ENCODE data around the gene TMEM52.

TMEM52 gene

DNA sequence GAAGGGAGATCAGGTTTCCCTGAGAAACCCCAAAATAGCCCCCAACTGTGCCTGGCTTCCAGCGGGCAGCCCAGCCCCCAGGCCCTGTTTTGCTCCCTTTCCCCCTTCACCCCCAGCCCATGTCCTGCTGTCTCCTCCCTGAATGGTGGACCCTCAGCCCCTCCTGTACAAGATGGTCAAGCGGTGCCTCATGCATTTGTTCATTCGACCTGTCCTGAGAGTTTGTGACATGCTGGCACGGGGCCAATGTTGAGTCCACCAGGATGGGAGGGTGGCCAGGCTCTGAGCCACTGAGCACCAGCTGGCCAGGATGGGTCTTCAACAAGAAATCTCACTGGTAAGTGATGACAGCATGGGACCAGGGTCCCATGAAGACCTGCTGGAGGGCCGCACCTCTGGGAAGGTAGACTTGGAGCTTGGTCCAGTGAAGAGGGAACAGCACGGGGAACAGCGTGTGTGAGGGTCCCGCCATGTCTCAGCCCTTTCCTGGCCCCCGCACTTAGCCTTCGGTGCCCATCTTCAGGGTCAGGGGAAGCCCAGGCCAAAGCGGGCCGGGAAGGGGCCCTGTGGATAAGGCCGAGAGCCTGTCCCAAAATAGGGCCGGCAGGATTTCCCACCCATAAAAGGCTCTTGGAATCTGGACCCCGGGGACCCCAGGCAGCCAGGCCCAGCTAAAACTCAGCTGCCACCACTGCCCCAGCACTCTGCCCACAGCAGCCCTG, 3.9 kb downstream of the TMEM52 start, which contains the start of gene CALML6:
TSS of gene CALML6 (plus strand) at position 290 of the 722 bp plus-strand sequence. CDS start at position 311, 21 bp downstream.
- DNase-seq (ENCODE audit: low spot score) = no peak

DNA sequence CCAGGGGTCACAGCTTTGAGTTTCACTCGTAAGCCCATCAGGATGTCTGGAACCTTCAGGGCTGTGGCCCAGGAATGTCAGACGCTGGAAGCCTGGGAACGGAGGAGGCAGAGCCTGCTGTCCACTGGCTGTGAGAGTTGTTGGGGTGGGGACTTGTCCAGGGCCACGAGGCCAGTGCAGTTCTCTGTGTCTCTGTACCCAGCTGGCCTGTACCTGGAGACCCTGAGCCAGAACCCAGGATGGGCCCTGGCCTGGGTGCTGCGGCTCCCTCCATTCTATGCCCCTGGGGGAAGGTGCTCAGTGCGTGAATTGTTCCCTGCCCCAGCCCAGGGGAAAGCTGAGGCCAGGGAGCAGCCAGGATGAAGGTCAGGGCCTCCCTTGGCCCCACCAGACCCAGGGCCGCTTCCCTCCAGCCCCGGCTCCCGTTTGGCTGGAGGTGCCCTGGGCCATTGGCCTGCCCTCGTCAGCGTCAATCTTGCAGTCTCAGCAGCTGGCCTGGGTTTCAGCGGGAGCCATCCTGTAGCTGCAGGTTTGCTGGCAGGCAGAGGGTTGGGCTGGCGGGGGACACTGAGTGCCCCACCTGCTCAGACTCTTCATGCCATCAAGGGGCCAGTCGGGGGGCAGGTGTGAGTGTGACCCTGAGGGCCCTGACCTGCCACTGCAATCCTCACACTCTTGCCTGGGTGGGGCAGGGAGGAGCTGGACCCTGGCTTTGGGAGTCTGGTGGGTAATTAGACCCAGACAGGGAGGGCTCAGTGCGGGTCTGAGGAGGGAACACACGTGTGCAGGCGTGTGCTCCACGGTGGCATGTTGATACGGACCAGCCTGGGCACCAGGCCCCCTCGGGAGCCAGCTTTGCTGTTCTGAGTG, 4.7 kb downstream of the TMEM52 start:
- DNase-seq (ENCODE audit: low spot score) = no peak

DNA sequence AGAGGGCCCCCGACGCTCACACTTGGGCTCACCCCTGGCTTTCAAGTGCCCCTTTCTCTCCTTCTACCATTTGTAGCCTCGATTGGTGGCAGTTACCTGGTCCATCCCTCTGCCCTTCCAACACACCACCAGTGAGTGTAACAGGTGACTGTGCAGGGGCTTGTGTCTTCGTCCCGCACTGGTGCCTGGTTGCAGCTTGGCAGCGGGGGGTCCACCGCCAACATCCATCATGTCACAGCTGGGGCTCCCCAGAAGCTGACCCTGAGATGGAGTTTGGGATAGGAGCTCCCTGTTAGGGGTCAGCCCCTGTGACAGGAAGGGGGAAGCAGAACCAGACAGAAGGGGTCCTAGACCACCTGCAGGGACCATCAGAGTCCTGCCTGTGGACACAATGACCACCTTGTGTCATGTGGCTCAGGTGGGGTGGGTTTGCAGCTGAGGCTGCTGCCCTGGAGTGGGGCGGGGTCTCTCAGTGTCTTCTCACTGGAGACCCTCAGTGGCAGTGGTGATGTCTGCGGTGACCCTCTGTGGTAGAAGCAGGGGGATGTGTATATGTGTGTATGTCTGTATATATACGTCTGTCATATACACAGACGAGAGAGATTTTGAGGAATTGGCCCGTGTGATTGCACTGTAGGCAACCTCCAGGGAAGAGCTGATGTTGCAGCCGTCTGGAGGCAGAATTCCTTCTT, 7.6 kb downstream of the TMEM52 start:
- no peak for DNase-seq (ENCODE audit: low spot score)

DNA sequence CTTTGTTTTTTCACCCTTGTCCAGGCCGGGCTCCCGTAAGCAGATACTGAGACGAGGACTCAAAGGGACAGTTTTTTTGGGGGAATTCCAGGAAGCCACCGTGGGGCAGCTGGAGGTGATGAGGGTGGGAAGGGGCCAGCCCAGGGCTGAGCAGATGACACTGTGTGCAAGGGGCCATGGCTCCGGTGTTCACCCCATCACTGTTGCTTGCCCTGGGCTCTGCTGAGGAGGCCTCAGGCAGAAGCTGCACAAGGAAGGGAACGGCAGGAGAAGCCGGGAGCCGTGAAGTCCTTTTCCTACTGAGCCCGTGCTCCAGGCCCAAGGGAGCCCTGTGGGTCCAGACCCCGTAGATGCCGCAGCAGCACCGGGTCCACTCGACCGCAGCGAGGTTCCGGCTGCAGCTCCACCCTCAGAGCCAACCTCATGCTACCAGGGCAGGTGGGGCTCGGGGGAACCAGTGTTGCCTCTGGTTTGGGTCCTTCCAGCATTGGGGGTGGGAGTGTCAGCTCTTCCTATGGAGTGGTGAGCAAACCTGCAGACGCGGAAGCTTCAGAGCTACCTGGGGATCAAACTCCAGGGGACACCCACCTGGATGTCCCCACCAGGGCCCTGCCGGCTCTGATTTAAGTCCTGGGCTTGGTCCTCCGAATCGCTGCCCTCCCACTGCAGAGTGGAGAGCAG, 8.3 kb downstream of the TMEM52 start:
- DNase-seq (ENCODE audit: low spot score) = no peak

GRCh38 chr1:1910033-1910465, 9.0 kb downstream of the TMEM52 start:
- no peak for DNase-seq (ENCODE audit: low spot score)

- DNase-seq (ENCODE audit: low spot score) = no peak
Observed at GRCh38 chr1:1908506-1908791, 10.6 kb downstream of the TMEM52 start.

DNA sequence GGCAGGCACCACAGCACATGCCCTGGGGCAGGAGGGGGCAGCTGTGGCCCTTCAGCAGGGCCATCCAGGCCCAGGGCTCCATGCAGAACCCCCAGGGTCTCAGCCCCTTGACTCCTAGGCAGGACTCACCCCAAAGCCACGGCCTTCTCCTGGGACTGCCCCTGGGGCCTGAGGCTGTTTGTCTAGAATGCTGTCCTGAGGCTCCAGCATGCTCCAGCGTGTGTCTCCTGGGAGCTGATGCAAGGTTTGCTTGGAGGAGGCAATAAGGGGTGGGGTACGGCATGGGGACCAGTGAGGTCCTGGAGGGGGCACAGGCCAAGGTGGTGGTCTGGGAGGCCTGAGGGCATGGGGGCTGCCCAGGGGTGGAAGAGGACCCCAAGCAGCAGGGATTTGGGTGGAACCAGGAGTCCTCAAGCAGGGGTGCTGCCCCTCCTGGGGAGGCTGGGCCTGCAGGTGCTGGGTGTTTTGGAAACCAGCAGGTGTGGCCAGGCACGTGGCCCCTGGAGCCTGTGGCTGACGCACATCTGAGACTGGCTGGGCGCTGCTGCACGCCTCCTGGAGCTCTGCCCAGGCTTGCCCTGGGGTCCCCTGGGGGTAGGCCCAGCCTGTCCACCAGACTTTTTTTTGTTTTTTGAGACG, 11.9 kb downstream of the TMEM52 start:
- DNase-seq (ENCODE audit: low spot score) = no peak

DNA sequence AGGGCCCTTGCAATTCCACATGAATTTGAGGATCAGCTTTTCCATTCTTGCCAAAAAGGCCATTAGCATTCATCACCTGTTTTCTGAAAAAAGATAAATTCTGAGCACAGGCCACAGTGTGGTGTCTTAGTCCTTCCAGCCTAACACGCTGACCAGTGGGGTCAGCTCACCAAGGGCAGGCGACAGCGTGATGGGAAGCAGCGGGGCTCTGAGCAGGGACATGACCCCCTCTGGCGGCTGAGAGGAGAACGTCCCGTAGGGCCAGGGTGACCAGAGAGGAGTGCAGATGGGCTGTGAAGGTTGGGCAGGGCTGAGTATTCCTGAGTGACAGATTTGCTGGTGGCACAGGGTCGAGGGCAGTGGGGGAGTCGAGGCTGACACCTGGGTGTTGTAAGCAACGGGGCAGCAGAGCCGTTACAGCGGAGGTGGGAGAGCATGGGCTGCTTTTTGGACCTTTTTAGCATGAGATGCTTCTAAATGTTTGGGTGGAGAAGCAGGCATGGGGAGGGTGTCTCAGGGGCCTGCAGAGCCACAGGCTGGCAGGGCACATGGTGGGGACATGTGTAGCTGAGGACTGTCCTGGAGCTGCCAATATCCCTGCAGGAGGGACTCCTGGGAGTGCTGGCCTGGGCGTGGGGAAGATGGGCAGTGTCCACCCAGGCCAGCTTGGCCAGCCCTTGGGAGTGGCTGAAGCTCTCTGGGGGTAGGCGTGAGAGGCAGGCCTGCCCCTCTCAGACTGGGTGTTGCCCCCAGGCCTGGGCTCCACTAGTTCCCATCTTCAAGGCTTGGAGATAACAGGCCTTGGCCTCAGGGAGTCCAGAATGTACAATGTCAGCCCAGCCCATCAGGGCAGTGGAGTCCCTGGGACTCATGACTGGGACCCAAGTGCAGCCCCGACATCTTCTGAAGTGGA, 12.6 kb downstream of the TMEM52 start:
- peak; percentile 91 for DNase-seq (ENCODE audit: low spot score)

- DNase-seq (ENCODE audit: low spot score) = no peak
Observed at GRCh38 chr1:1903224-1903623, 15.9 kb downstream of the TMEM52 start.

DNA sequence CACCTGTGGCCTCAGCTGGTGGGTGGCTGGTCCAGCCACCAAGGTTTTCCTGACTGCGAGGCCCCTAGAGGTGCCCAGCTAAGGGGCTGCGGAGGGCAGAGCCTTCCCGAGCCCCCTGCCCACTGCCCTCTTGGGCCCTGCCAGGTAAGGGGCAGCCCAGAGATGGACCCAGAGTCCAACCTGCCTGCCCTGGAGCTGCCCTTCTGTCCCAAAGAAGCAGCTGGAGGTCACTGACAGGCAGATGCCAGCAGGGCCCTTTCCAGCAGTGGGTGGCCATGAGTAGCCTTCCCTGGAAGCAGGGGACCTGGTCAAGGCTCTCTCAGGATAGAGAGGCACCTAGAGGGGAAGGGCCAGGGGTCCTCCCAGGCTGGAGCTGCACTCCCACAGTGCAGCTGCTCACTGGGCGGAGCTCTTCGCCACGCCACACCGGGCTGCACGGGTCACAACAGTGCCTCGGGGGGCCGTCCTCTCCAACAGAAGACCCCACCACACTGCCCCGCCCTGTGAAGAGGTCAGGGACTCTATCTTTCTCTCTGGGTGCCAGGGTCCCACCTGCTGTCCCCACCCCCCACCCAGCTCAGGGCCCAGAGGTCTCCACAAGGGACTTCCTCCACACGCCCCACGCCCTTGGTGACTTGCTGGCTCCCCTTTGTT, 17.3 kb downstream of the TMEM52 start:
- no peak for DNase-seq (ENCODE audit: low spot score)

GRCh38 chr1:1900883-1901640, 18.0 kb downstream of the TMEM52 start:
- DNase-seq (ENCODE audit: low spot score) = no peak

DNA sequence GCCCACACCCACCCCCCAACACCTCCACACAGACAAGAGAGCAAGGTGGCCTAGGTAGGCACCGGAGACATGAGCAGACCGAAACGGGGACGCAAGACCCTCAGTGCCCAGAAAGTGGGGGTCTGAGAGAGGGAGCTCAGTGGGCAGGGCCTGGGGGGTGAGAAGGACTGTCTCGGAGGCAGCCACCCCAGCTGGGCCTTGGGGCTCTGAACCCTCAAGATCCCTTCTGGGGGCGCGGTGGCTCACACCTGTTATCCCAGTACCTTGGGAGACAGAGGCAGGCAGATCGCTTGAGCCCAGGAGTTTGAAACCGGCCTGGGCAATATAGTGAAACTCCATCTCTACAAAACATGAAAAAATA, 19.1 kb downstream of the TMEM52 start:
- DNase-seq (ENCODE audit: low spot score) = no peak

GRCh38 chr1:1899266-1899966, 19.7 kb downstream of the TMEM52 start:
- peak; percentile 36 for DNase-seq (ENCODE audit: low spot score)

GRCh38 chr1:1898246-1898933, 20.7 kb downstream of the TMEM52 start:
- DNase-seq (ENCODE audit: low spot score) = no peak

- DNase-seq (ENCODE audit: low spot score) = no peak
Observed at GRCh38 chr1:1895456-1896336, 23.4 kb downstream of the TMEM52 start.

DNA sequence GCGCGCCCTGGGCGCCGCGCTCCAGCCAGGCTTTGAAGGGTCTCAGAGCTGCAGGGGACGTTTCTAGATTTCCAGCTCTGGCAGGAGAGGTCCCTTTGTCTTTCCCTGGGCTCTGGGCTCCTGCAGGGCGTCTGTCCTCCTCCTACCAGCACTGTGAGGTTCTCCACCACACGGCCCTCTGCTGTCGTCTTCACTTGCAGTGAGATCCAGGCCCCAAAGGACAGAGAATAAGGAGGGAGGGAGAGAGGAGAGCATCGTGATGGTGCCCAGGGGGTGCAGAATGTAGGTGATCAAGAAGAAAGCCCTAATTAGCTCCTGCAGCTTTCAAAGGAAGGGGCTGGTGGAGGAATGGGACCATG, 24.0 kb downstream of the TMEM52 start:
- DNase-seq (ENCODE audit: low spot score) = no peak

GRCh38 chr1:1894354-1895059, 24.6 kb downstream of the TMEM52 start:
- DNase-seq (ENCODE audit: low spot score) = no peak

Measured in cerebellar cortex (tissue), 1 donor.